ENCODE measurements around the gene ITGB7. TPM values are rescaled to one million over a fixed set of nuclear protein-coding genes. Genes with fewer than 3 reads are reported as not detected.
A peak's percentile ranks its signal among the peaks of the same experiment; 100 is the strongest.

Gene ITGB7
- total and polyA plus RNA-seq, 9 of the 15 experiments (the other 6 are each of a cell fraction or from before 2014, with no cell fraction given) = 0.06 to 2.0 (median 0.67) TPM

- H3K36me3 ChIP-seq (ENCODE audit: control insufficient read depth, insufficient read depth, low read length) = peaks cover 40% of the 10 kb centered on the region
- H3K4me1 ChIP-seq (replicated peaks in 1 of 2; ENCODE audit: control insufficient read depth in 2 of 2, insufficient read depth in 2 of 2, low read length in 2 of 2) = peaks cover 19 to 47% of the 10 kb centered on the region in 2 experiments
- peak overlapping the region in 1 of 2 experiments; percentile 11; a peak in 1 of 4 replicates for H3K9ac ChIP-seq (ENCODE audit: insufficient read depth in 1 of 2, low read depth in 2 of 2, low read length in 2 of 2)
- FAIRE-seq (no peak), ATAC-seq (no peak), DNase-seq (ENCODE audit: extremely low read depth in 1 of 4, low spot score in 3 of 4) (no peak)
- no peak overlapping the region for H2AFZ ChIP-seq (ENCODE audit: low read depth, low read length)
- 75% methylated on average over 11 of the region's 12 CpGs for WGBS (ENCODE audit: insufficient coverage, low coverage, missing lambda C conversion rate)
- H3K27me3 ChIP-seq (ENCODE audit: control insufficient read depth in 2 of 2, insufficient read depth in 2 of 2, low read length in 2 of 2) = no peaks in the 10 kb centered on the region
- H3K79me2 ChIP-seq (ENCODE audit: control insufficient read depth, insufficient read depth, low read length) = peaks cover 24% of the 10 kb centered on the region
- TF ChIP-seq TAL1 (IDR thresholded peaks at IDR 0.05) = no peak
- no peaks in the 10 kb centered on the region for H3K9me3 ChIP-seq (replicated peaks; ENCODE audit: control insufficient read depth, insufficient read depth, low read depth, low read length)
- H3K4me3 ChIP-seq = no peak overlapping the region
- CTCF ChIA-PET (ENCODE audit: low intra/inter-chr PET ratio) = interaction anchor here (0.9 to 4.5 kb wide), 3 partner anchors 36 to 106 kb away, joined by 3 to 41 read pairs (median 10); a partner anchor contains a TSS
- BruUV-seq (replicated peaks) = no TSS peak
- POLR2A ChIA-PET = interaction anchor here (0.7 to 2.1 kb wide), 7 partner anchors 28 to 80 kb away, joined by 3 to 6 read pairs (median 4); partner anchors contain the start of genes CSAD, PFDN5 and ZNF740
- H4K20me1 ChIP-seq (replicated peaks; ENCODE audit: control insufficient read depth, insufficient read depth, low read length) = no peaks in the 10 kb centered on the region
- intact Hi-C loops (cut with micrococcal nuclease) (no loop called here), in situ Hi-C loops (cut with MboI) (loop anchor here (5.0 kb wide), 1 partner anchor 72 kb away; no protein-coding TSS in a partner anchor)
- H3K4me2 ChIP-seq (ENCODE audit: insufficient read depth, low read length) = no peak overlapping the region
- H3K27ac ChIP-seq (ENCODE audit: extremely low read depth, low read depth, low read length) = no peak overlapping the region
- H3K9me1 ChIP-seq (ENCODE audit: control insufficient read depth, insufficient read depth, low read length) = no peaks in the 10 kb centered on the region
These were observed 7.8 kb upstream of the ITGB7 start for GRCh38 chr12:53214687-53215455.

DNA sequence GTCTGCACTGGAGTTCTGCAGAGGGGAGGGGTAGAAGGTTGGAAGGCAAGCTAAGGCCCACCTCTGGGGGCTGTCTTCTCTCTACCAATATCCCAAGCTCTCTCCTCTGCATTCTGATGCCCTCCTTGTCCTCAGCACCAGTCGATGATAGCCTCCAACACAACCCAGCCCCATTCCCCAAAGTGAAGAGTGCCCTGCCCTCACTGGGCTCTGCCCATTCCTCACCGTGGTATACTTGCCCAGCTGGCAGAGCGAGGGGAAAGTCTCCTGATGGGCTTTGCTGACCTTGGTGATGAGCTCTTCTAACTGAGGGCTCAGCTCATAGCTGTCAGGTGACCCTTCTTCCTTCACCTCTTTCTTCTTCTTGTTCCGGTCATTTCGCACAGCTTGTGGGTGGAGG, 7.2 kb upstream of the ITGB7 start:
- POLR2A ChIA-PET = interaction anchor here (0.6 to 2.1 kb wide), 8 partner anchors 29 to 107 kb away, joined by 3 to 6 read pairs (median 4); partner anchors contain the start of genes CSAD, PFDN5 and ZNF740
- intact Hi-C loops (cut with micrococcal nuclease) = no loop called here
- TF ChIP-seq PPARD (CRISPR knock-in tag; IDR thresholded peaks at IDR 0.05) = no peak
- TF ChIP-seq NKRF (IDR thresholded peaks at IDR 0.05; ENCODE audit: borderline replicate concordance) = no peak
- no peak for TF ChIP-seq ZNF695 (CRISPR knock-in tag; IDR thresholded peaks at IDR 0.05)
- TF ChIP-seq L3MBTL2 (IDR thresholded peaks at IDR 0.05) = no peak
- TF ChIP-seq SAFB2 (IDR thresholded peaks at IDR 0.05; ENCODE audit: borderline replicate concordance, low read depth, low read length, severe bottlenecking) = no peak
- TF ChIP-seq CBX2 (IDR thresholded peaks at IDR 0.05; ENCODE audit: insufficient read depth, low read length, poor library complexity, severe bottlenecking) = no peak
- no peak for TF ChIP-seq KAT2B (IDR thresholded peaks at IDR 0.05; ENCODE audit: low read depth, low read length)
- TF ChIP-seq FOXK1 (CRISPR knock-in tag; IDR thresholded peaks at IDR 0.05; ENCODE audit: borderline replicate concordance) = no peak
- no peak for TF ChIP-seq GATAD2B (IDR thresholded peaks at IDR 0.05; ENCODE audit: borderline replicate concordance)

More for the DNA sequence above, 7.2 kb upstream of the ITGB7 start:
- Histone ChIP-seq H3K36me3 (ENCODE audit: control insufficient read depth, insufficient read depth, low read length) (peaks cover 40% of the 10 kb centered on the region), H4K20me1 (replicated peaks; ENCODE audit: control insufficient read depth, insufficient read depth, low read length) (no peaks in the 10 kb centered on the region), H3K27me3 (ENCODE audit: control insufficient read depth in 2 of 2, insufficient read depth in 2 of 2, low read length in 2 of 2) (no peaks in the 10 kb centered on the region), H3K27ac (ENCODE audit: extremely low read depth, low read depth, low read length) (no peak overlapping the region), H3K9ac (ENCODE audit: insufficient read depth in 1 of 2, low read depth in 2 of 2, low read length in 2 of 2) (no peak overlapping the region), H3K4me3 (no peak overlapping the region), H3K9me1 (ENCODE audit: control insufficient read depth, insufficient read depth, low read length) (no peaks in the 10 kb centered on the region), H3K79me2 (ENCODE audit: control insufficient read depth, insufficient read depth, low read length) (peaks cover 18% of the 10 kb centered on the region), H2AFZ (ENCODE audit: low read depth, low read length) (no peak overlapping the region), H3K4me1 (replicated peaks in 1 of 2; ENCODE audit: control insufficient read depth in 2 of 2, insufficient read depth in 2 of 2, low read length in 2 of 2) (peaks cover 16 to 41% of the 10 kb centered on the region in 2 experiments), H3K9me3 (replicated peaks; ENCODE audit: control insufficient read depth, insufficient read depth, low read depth, low read length) (no peaks in the 10 kb centered on the region), H3K4me2 (ENCODE audit: insufficient read depth, low read length) (no peak overlapping the region)
- CTCF ChIA-PET (ENCODE audit: low intra/inter-chr PET ratio) = interaction anchor here (0.7 to 4.5 kb wide), 5 partner anchors 37 to 131 kb away, joined by 3 to 41 read pairs (median 4); partner anchors contain the start of gene ESPL1
- BruUV-seq (replicated peaks) = no TSS peak
- in situ Hi-C loops (cut with MboI) = loop anchor here (5.0 kb wide), 1 partner anchor 73 kb away; no protein-coding TSS in a partner anchor
- DNase-seq (ENCODE audit: extremely low read depth in 1 of 4, low spot score in 3 of 4) = no peak
- no peak for FAIRE-seq
- WGBS (ENCODE audit: insufficient coverage, low coverage, missing lambda C conversion rate) = 83% methylated on average over 5 of the region's 5 CpGs
- no peak for ATAC-seq
